HUES48 (cell line): Measurements from ENCODE around the gene BLZF1.
"Not testable (repeated sequence)": the region's sequence is repeated elsewhere in the genome, so short reads cannot be mapped to it uniquely, and the experiment has no call there.

ENCODE experiments used
- H3K27ac ChIP-seq: one replicate; pipeline ENCODE4 v1.7.0; 2013; ENCODE audit warnings: low read depth, low read length, inconsistent platforms
- H3K27me3 ChIP-seq: 2 replicates; pipeline ENCODE4 v1.6.1; 2013; ENCODE audit warnings: mild to moderate bottlenecking, low read length; ENCODE audit not compliant: control insufficient read depth, insufficient read depth
- H3K36me3 ChIP-seq: 2 replicates; pipeline ENCODE4 v1.6.1; 2013; ENCODE audit warnings: low read length; ENCODE audit not compliant: control insufficient read depth, insufficient read depth
- H3K4me1 ChIP-seq: 2 replicates; pipeline ENCODE4 v1.6.1; 2013; ENCODE audit warnings: mild to moderate bottlenecking, low read length; ENCODE audit not compliant: control insufficient read depth, insufficient read depth
- H3K4me3 ChIP-seq: 2 replicates; pipeline ENCODE4 v1.5.1; 2013; ENCODE audit warnings: mild to moderate bottlenecking, low read depth, low read length
- H3K9ac ChIP-seq: 2 replicates; pipeline ENCODE4 v1.6.1; 2013; ENCODE audit warnings: mild to moderate bottlenecking, low read depth, low read length, moderate library complexity
- H3K9me3 ChIP-seq: 2 replicates; pipeline ENCODE4 v1.6.1; 2013; ENCODE audit warnings: low read length; ENCODE audit not compliant: control insufficient read depth, insufficient read depth

Gene BLZF1

DNA sequence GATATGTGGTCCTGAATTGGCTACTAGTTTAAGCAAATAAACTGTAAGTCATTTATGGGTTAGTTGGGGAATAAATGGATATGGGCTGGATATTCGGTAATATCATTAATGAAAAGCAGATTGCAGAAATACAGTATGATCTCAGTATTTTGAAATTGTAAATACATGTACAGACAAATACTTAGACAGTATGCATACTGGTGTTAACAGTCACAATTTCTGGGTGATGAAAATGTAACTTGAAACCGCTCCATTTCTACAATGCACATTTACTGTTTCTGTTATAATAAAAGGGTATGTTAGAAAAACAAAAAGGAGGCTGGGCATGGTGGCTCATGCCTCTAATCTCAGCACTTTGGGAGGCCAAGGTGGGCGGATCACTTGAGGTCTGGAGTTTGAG lies 28.0 kb downstream of the BLZF1 start:
- H3K36me3 ChIP-seq = peaks cover 3% of the 10 kb centered on the region
- no peaks in the 10 kb centered on the region for H3K9me3 ChIP-seq
- 0 out of 2 replicates have a peak, but pooled peaks cover 3% of the 10 kb centered on the region for H3K4me1 ChIP-seq
- H3K4me3 ChIP-seq = no peak overlapping the region
- no peaks in the 10 kb centered on the region for H3K27me3 ChIP-seq
- no peak overlapping the region for H3K9ac ChIP-seq
- H3K27ac ChIP-seq = no peak overlapping the region

DNA sequence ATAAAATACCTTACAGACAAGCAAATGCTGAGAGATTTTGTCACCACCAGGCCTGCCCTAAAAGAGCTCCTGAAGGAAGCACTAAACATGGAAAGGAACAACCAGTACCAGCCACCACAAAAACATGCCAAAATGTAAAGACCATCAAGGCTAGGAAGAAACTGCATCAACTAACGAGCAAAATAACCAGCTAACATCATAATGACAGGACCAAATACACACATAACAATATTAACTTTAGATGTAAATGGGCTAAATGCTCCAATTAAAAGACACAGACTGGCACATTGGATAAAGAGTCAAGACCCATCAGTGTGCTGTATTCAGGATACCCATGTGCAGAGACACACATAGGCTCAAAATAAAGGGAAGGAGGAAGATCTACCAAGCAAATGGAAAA lies 34.6 kb downstream of the BLZF1 start:
- not testable (repeated sequence) for H3K9me3 ChIP-seq, H3K9ac ChIP-seq, H3K4me3 ChIP-seq, H3K27ac ChIP-seq, H3K27me3 ChIP-seq, H3K36me3 ChIP-seq, H3K4me1 ChIP-seq

DNA sequence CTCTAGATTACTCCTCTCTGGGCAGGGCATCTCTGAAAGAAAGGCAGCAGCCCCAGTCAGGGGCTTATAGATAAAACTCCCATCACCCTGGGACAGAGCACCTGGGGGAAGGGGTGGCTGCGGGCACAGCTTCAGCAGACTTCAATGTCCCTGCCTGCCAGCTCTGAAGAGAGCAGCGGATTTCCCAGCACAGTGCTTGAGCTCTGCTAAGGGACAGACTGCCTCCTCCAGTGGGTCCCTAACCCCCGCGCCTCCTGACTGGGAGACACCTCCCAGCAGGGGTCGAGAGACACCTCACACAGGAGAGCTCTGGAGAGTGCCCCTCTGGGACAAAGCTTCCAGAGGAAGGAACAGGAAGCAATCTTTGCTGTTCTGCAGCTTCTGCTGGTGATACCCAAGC lies 40.3 kb downstream of the BLZF1 start:
- not testable (repeated sequence) for H3K9me3 ChIP-seq

GRCh38 chr1:169414952-169415351 lies 47.0 kb downstream of the BLZF1 start:
- no peak overlapping the region for H3K9ac ChIP-seq
- H3K4me3 ChIP-seq = no peak overlapping the region
- H3K36me3 ChIP-seq = no peaks in the 10 kb centered on the region
- no peaks in the 10 kb centered on the region for H3K4me1 ChIP-seq
- no peaks in the 10 kb centered on the region for H3K9me3 ChIP-seq
- H3K27ac ChIP-seq = no peak overlapping the region
- no peaks in the 10 kb centered on the region for H3K27me3 ChIP-seq

More for the DNA sequence above, 40.3 kb downstream of the BLZF1 start:
- H3K9ac ChIP-seq, H3K4me3 ChIP-seq, H3K36me3 ChIP-seq, H3K27ac ChIP-seq, H3K27me3 ChIP-seq, H3K4me1 ChIP-seq: not testable (repeated sequence)

- H3K4me1 ChIP-seq = no peaks in the 10 kb centered on the region
- no peak overlapping the region for H3K9ac ChIP-seq
- no peak overlapping the region for H3K27ac ChIP-seq
- H3K4me3 ChIP-seq = no peak overlapping the region
- no peaks in the 10 kb centered on the region for H3K9me3 ChIP-seq
- H3K27me3 ChIP-seq = no peaks in the 10 kb centered on the region
- no peaks in the 10 kb centered on the region for H3K36me3 ChIP-seq
Measured at GRCh38 chr1:169421309-169421708, 53.3 kb downstream of the BLZF1 start.

- Histone ChIP-seq H3K27me3 (peaks cover 14% of the 10 kb centered on the region), H3K4me3 (no peak overlapping the region), H3K36me3 (no peaks in the 10 kb centered on the region), H3K27ac (no peak overlapping the region), H3K4me1 (no peaks in the 10 kb centered on the region; the same call in 1 of the 2 replicates), H3K9ac (no peak overlapping the region), H3K9me3 (no peaks in the 10 kb centered on the region)
Measured at GRCh38 chr1:169426174-169426705, 58.2 kb downstream of the BLZF1 start.

DNA sequence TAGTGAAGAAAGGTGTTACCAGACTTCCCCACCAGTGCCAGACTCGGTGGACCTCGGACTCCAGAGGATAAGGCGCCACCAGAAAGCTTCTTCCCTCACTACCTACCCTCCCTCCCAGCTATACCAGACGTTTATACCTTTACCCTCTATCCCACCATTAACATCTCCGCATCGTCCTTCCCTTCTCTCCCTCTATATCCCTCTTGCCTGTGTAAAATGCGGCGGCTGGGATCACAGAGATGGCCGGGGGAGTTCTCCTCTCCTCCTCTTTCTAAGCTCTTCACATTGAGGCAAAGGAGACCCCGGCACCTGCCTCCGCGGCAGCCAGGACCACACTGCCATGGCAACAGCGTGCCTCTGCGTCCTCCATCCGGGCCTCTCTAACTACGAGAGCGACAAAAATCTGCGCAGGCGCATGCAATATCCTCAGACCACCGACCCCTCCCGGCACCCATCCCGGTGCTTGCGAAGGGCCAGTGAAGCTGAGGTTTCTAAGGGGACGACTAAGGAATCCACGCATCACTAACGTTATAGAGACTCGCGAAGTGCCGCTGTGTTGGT lies 59.2 kb downstream of the BLZF1 start, which contains the start of gene CCDC181:
CCDC181 (minus strand) TSS at position 394 of the 561 bp plus-strand sequence. CDS start 2,547 bp downstream, outside the sequence.
- Histone ChIP-seq H3K36me3 (no peaks in the 10 kb centered on the region), H3K9me3 (no peaks in the 10 kb centered on the region), H3K4me3 (peak within 1 kb of the TSS; percentile 83), H3K27me3 (peaks cover 14% of the 10 kb centered on the region), H3K9ac (no peak within 1 kb of the TSS), H3K4me1 (no peaks in the 10 kb centered on the region; the same call in 1 of the 2 replicates), H3K27ac (no peak within 1 kb of the TSS)
